Spleen (tissue), 11 donors: ENCODE data around the gene TBC1D21. TPM values are rescaled to one million over a fixed set of nuclear protein-coding genes. Genes with fewer than 3 reads are reported as not detected.

Source experiments
- DNase-seq: peaks from one replicate; pipeline ENCODE4 v3.0.0-alpha.2; 2020
- H3K27ac ChIP-seq, 8 donors: fragments of 200-600 bp; sonication (generic) in 7 of 8; 1 replicate in 4 of 8; 2 replicates in 4 of 8; pipeline versions ENCODE4 v1.5.0 to v1.8.0; 2016 to 2021; ENCODE audit warnings: inconsistent platforms in 4 of 8, mild to moderate bottlenecking in 4 of 8, moderate library complexity in 1 of 8
- H3K27me3 ChIP-seq, 7 donors: fragments of 200-600 bp; sonication (generic) in 6 of 7; replicated peaks in 1 of 7; 1 replicate in 4 of 7; 2 replicates in 3 of 7; pipeline versions ENCODE4 v1.5.0 to v1.8.0; 2016 to 2021; ENCODE audit warnings: inconsistent platforms in 3 of 7, mild to moderate bottlenecking in 1 of 7
- H3K36me3 ChIP-seq, 6 donors: fragments of 200-600 bp; sonication (generic) in 5 of 6; 1 replicate in 4 of 6; 2 replicates in 2 of 6; pipeline versions ENCODE4 v1.5.0 to v1.8.0; 2016 to 2021; ENCODE audit warnings: inconsistent platforms in 2 of 6
- H3K4me1 ChIP-seq, 6 donors: fragments of 200-600 bp; sonication (generic) in 5 of 6; 1 replicate in 3 of 6; 2 replicates in 3 of 6; pipeline versions ENCODE4 v1.5.0 to v1.8.0; 2016 to 2021; ENCODE audit warnings: inconsistent platforms in 3 of 6
- H3K4me3 ChIP-seq, 8 donors: fragments of 200-600 bp; sonication (generic) in 7 of 8; 1 replicate in 4 of 8; 2 replicates in 4 of 8; pipeline versions ENCODE4 v1.5.0 to v1.8.0; 2016 to 2021; ENCODE audit warnings: inconsistent platforms in 4 of 8, mild to moderate bottlenecking in 4 of 8, moderate library complexity in 2 of 8
- H3K9me3 ChIP-seq, 8 donors: fragments of 200-600 bp; sonication (generic) in 7 of 8; 1 replicate in 4 of 8; 2 replicates in 4 of 8; pipeline versions ENCODE4 v1.5.0 to v1.8.0; 2016 to 2021; ENCODE audit warnings: inconsistent platforms in 4 of 8
- CTCF ChIP-seq, 11 experiments: fragments of 200-600 bp in 7 of 11; fragments of 450-650 bp in 4 of 11; sonication (generic) in 4 of 11; IDR thresholded peaks in 8 of 11; conservative IDR thresholded peaks in 3 of 11; 1 replicate in 7 of 11; 2 replicates in 4 of 11; pipeline versions ENCODE4 v1.4.0 to v1.8.0; 2016 to 2021; ENCODE audit warnings: antibody characterized with exemption in 11 of 11, inconsistent platforms in 4 of 11, mild to moderate bottlenecking in 1 of 11
- POLR2A ChIP-seq, 3 donors: fragments of 450-650 bp; IDR thresholded peaks; one replicate each; pipeline ENCODE4 v1.5.1; 2017; ENCODE audit warnings: antibody characterized with exemption in 3 of 3, mild to moderate bottlenecking in 1 of 3
- POLR2AphosphoS5 ChIP-seq, 3 donors: sonication (generic); formaldehyde crosslinking; IDR thresholded peaks; one replicate each; pipeline ENCODE4 v1.5.1; 2017; ENCODE audit warnings: antibody characterized with exemption in 3 of 3
- WGBS, 5 donors: extraction: QIAGEN DNeasy Blood & Tissue Kit in 3 of 5; methylation state at CpG; one replicate each; pipeline versions ENCODE4 v1.1.5 to v1.1.7; 2013 to 2018; 5-methylcytosine and 5-hydroxymethylcytosine counted together
- intact Hi-C: fragments of 100-400 bp; cut with DNase I; formaldehyde crosslinking; loops from one replicate; pipeline ENCODE4 v1.15.0; 2023; ENCODE audit warnings: low total_unique reads
- polyA plus RNA-seq, 3 donors: library from polyadenylated mRNA; stranded (reverse); fragments of 200-250 nt; gene quantifications; one replicate each; pipeline ENCODE4 v1.2.1, GENCODE V29; 2013
- total RNA-seq, 7 donors: library from RNA; depleted of rRNA in 3 of 7; stranded (reverse); fragments of >200 nt in 3 of 7; fragmentation: NEBNext Ultra II Directional in 4 of 7; extraction: Animal tissue kit (Norgen Biotek cat#: 25700) in 4 of 7; gene quantifications; one replicate each; pipeline versions ENCODE4 v1.1.0 to v1.2.1, GENCODE V29; 2016 to 2021
- donor health status: healthy with polysubstance abuse.
- donor health status: DM: no; HTN: no; CAD: no; lungs with moderate emphysema.
- donor health status: DM: no; HTN: no; CAD: no.
- donor health status: Bipolar disorder and iron deficiency.
- donor health status: healthy.
- donor health status: DM: no; HTN: no; CAD: no.
- donor health status: DM: yes; HTN: yes; CAD: no.

The TBC1D21 gene
- total and polyA plus RNA-seq, 10 donors = not detected

- Histone ChIP-seq H3K36me3 (no peaks in the 10 kb centered on the region), H3K27me3 (no peaks in the 10 kb centered on the region), H3K4me3 (no peak overlapping the region), H3K4me1 (no peaks in the 10 kb centered on the region), H3K9me3 (no peaks in the 10 kb centered on the region), H3K27ac (no peak overlapping the region)
- no peak for DNase-seq
- intact Hi-C loops = no loop called here
- TF ChIP-seq POLR2A (IDR thresholded peaks at IDR 0.05) = no peak
- no peak for TF ChIP-seq CTCF (IDR thresholded peaks at IDR 0.05 in 8 of 11, conservative IDR thresholded peaks at IDR 0.05 in 3 of 11)
- no peak for TF ChIP-seq POLR2AphosphoS5 (IDR thresholded peaks at IDR 0.05)
- 64 to 80% (median 79%) methylated on average over 11 of the region's 11 CpGs for WGBS, 5 donors
These were observed 29.0 kb downstream of the TBC1D21 start for GRCh38 chr15:73902121-73903020.

GRCh38 chr15:73904026-73904815 is 30.9 kb downstream of the TBC1D21 start:
- H3K27ac ChIP-seq = no peak overlapping the region
- 79 to 92% (median 83%) methylated on average over 9 of the region's 9 CpGs for WGBS, 5 donors
- no peaks in the 10 kb centered on the region for H3K27me3 ChIP-seq
- no peak for DNase-seq
- TF ChIP-seq CTCF (IDR thresholded peaks at IDR 0.05 in 8 of 11, conservative IDR thresholded peaks at IDR 0.05 in 3 of 11) (no peak), POLR2A (IDR thresholded peaks at IDR 0.05) (no peak), POLR2AphosphoS5 (IDR thresholded peaks at IDR 0.05) (no peak)
- intact Hi-C loops = no loop called here
- H3K4me1 ChIP-seq = peaks cover 0 to 5% (median 2%) of the 10 kb centered on the region in 6 donors
- no peak overlapping the region for H3K4me3 ChIP-seq
- no peaks in the 10 kb centered on the region for H3K9me3 ChIP-seq
- no peaks in the 10 kb centered on the region for H3K36me3 ChIP-seq

- DNase-seq = no peak
- Histone ChIP-seq H3K27ac (no peak overlapping the region), H3K4me1 (peaks cover 0 to 5% (median 2%) of the 10 kb centered on the region in 6 donors), H3K27me3 (no peaks in the 10 kb centered on the region), H3K4me3 (no peak overlapping the region), H3K9me3 (no peaks in the 10 kb centered on the region), H3K36me3 (no peaks in the 10 kb centered on the region)
- WGBS, 5 donors = 86 to 95% (median 93%) methylated on average over 3 of the region's 3 CpGs
- TF ChIP-seq CTCF (IDR thresholded peaks at IDR 0.05 in 8 of 11, conservative IDR thresholded peaks at IDR 0.05 in 3 of 11) = no peak
- no peak for TF ChIP-seq POLR2A (IDR thresholded peaks at IDR 0.05)
- TF ChIP-seq POLR2AphosphoS5 (IDR thresholded peaks at IDR 0.05) = no peak
- intact Hi-C loops = no loop called here
These were observed 32.0 kb downstream of the TBC1D21 start for GRCh38 chr15:73905225-73905827.
